ENCODE data around the gene EFNB1. TPM values are rescaled to one million over a fixed set of nuclear protein-coding genes. Genes with fewer than 3 reads are reported as not detected.

The EFNB1 gene
- total and polyA plus RNA-seq, 2 experiments from 2014 or later, result 1.3 to 2.7 TPM

DNA sequence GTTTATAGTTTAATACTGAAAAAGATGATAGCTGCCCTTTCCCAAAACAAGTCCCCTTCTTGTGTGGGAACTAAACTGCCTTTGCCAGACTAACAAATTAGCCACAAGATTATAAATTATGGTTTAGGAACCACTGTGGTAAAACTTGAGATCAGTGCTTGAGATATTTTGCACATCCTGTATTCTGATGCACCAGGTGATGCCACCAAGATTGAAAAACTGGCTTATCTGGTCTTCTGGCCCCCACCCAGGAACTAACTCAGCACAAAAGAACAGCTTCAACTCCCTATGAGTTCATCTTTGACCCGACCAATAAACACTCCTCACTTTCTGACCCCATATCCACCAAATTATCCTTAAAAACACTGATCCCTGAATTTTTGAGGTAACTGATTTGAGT lies 36.7 kb upstream of the EFNB1 start:
- H3K4me2 ChIP-seq, result no peak overlapping the region
- TF ChIP-seq EZH2 (IDR thresholded peaks at IDR 0.05; ENCODE audit: low read depth, unreplicated experiment), result no peak
- TF ChIP-seq, protein P1, sequence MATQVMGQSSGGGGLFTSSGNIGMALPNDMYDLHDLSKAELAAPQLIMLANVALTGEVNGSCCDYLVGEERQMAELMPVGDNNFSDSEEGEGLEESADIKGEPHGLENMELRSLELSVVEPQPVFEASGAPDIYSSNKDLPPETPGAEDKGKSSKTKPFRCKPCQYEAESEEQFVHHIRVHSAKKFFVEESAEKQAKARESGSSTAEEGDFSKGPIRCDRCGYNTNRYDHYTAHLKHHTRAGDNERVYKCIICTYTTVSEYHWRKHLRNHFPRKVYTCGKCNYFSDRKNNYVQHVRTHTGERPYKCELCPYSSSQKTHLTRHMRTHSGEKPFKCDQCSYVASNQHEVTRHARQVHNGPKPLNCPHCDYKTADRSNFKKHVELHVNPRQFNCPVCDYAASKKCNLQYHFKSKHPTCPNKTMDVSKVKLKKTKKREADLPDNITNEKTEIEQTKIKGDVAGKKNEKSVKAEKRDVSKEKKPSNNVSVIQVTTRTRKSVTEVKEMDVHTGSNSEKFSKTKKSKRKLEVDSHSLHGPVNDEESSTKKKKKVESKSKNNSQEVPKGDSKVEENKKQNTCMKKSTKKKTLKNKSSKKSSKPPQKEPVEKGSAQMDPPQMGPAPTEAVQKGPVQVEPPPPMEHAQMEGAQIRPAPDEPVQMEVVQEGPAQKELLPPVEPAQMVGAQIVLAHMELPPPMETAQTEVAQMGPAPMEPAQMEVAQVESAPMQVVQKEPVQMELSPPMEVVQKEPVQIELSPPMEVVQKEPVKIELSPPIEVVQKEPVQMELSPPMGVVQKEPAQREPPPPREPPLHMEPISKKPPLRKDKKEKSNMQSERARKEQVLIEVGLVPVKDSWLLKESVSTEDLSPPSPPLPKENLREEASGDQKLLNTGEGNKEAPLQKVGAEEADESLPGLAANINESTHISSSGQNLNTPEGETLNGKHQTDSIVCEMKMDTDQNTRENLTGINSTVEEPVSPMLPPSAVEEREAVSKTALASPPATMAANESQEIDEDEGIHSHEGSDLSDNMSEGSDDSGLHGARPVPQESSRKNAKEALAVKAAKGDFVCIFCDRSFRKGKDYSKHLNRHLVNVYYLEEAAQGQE (IDR thresholded peaks at IDR 0.05; ENCODE audit: unreplicated experiment), result no peak
- TF ChIP-seq CREB1 (CRISPR knock-in tag; IDR thresholded peaks at IDR 0.05; ENCODE audit: low read depth), result no peak
- no peaks in the 10 kb centered on the region for H3K27me3 Mint-ChIP-seq (ENCODE audit: insufficient read depth, low read depth, poor library complexity)
- H3K4me3 ChIP-seq, result no peak overlapping the region
- no peaks in the 10 kb centered on the region for H3F3A ChIP-seq (replicated peaks; ENCODE audit: low read depth)
- H3K4me1 Mint-ChIP-seq, result no peaks in the 10 kb centered on the region
- H3K36me3 ChIP-seq (ENCODE audit: insufficient read depth), result no peaks in the 10 kb centered on the region
- no peak for ATAC-seq
- H3K9me3 Mint-ChIP-seq, result peaks cover 2% of the 10 kb centered on the region; the same call in 2 of the 3 replicates
- no peaks in the 10 kb centered on the region for H3K4me1 ChIP-seq (ENCODE audit: insufficient read depth)
- H4K20me1 ChIP-seq (replicated peaks; ENCODE audit: insufficient read depth), result no peaks in the 10 kb centered on the region
- H3K27me3 ChIP-seq (ENCODE audit: insufficient read depth), result no peaks in the 10 kb centered on the region
- H3K79me2 ChIP-seq (replicated peaks; ENCODE audit: insufficient read depth), result no peaks in the 10 kb centered on the region
- no peak overlapping the region for H2AFZ ChIP-seq
- H3K27ac Mint-ChIP-seq, result no peak overlapping the region
- H3K9me2 ChIP-seq (ENCODE audit: insufficient read depth), result no peaks in the 10 kb centered on the region
- no peak overlapping the region for H3K4me3 Mint-ChIP-seq
- no peak overlapping the region for H3K27ac ChIP-seq (ENCODE audit: low read depth)
- H3K36me3 Mint-ChIP-seq (ENCODE audit: low read depth), result no peaks in the 10 kb centered on the region
- no peak for DNase-seq (ENCODE audit: low spot score)

DNA sequence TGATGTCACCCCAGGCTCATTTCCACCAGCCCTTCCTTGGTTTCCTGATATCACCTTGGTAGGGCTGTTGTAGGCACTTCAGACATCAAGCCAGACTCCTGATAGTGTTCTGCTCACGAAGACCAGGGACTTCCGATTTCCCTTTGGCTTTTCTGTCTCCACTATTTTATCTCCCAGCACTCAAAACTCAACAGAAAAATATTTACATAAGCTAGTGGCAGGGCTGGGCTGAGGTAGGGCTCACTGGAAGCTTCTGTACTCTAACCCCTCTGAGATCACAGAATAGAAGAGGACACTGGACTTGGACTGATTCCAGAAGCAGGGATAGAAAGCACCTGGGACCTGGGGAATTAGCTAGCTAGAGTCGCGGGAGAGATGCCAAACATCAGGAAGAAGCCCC lies 34.4 kb upstream of the EFNB1 start:
- Histone ChIP-seq H2AFZ (no peak overlapping the region), H3F3A (replicated peaks; ENCODE audit: low read depth) (no peaks in the 10 kb centered on the region), H3K36me3 (ENCODE audit: insufficient read depth) (no peaks in the 10 kb centered on the region), H3K4me1 (ENCODE audit: insufficient read depth) (no peaks in the 10 kb centered on the region), H3K9me2 (ENCODE audit: insufficient read depth) (no peaks in the 10 kb centered on the region), H3K27me3 (ENCODE audit: insufficient read depth) (no peaks in the 10 kb centered on the region), H3K4me2 (no peak overlapping the region), H4K20me1 (replicated peaks; ENCODE audit: insufficient read depth) (no peaks in the 10 kb centered on the region), H3K79me2 (replicated peaks; ENCODE audit: insufficient read depth) (no peaks in the 10 kb centered on the region), H3K4me3 (no peak overlapping the region), H3K27ac (ENCODE audit: low read depth) (no peak overlapping the region)
- Mint-ChIP-seq H3K27ac (no peak overlapping the region), H3K9me3 (peaks cover 22% of the 10 kb centered on the region), H3K4me1 (no peaks in the 10 kb centered on the region), H3K4me3 (no peak overlapping the region), H3K27me3 (ENCODE audit: insufficient read depth, low read depth, poor library complexity) (no peaks in the 10 kb centered on the region), H3K36me3 (ENCODE audit: low read depth) (peaks cover 11% of the 10 kb centered on the region; the same call in 2 of the 3 replicates)
- ATAC-seq (no peak), DNase-seq (ENCODE audit: low spot score) (no peak)
- TF ChIP-seq NANOG (IDR thresholded peaks at IDR 0.05; ENCODE audit: borderline replicate concordance) (no peak), STAT1 (IDR thresholded peaks at IDR 0.05; ENCODE audit: unreplicated experiment) (no peak), CREB1 (CRISPR knock-in tag; IDR thresholded peaks at IDR 0.05; ENCODE audit: low read depth) (no peak), ZNF331 (CRISPR knock-in tag; IDR thresholded peaks at IDR 0.05; ENCODE audit: low read depth) (no peak), EZH2 (IDR thresholded peaks at IDR 0.05; ENCODE audit: low read depth, unreplicated experiment) (no peak), EZH2phosphoT487 (IDR thresholded peaks at IDR 0.05; ENCODE audit: unreplicated experiment) (no peak), ZNF114 (CRISPR knock-in tag; IDR thresholded peaks at IDR 0.05) (no peak)
- TF ChIP-seq, protein P2, sequence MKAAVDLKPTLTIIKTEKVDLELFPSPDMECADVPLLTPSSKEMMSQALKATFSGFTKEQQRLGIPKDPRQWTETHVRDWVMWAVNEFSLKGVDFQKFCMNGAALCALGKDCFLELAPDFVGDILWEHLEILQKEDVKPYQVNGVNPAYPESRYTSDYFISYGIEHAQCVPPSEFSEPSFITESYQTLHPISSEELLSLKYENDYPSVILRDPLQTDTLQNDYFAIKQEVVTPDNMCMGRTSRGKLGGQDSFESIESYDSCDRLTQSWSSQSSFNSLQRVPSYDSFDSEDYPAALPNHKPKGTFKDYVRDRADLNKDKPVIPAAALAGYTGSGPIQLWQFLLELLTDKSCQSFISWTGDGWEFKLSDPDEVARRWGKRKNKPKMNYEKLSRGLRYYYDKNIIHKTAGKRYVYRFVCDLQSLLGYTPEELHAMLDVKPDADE (IDR thresholded peaks at IDR 0.05), result no peak
- TF ChIP-seq, protein P3, sequence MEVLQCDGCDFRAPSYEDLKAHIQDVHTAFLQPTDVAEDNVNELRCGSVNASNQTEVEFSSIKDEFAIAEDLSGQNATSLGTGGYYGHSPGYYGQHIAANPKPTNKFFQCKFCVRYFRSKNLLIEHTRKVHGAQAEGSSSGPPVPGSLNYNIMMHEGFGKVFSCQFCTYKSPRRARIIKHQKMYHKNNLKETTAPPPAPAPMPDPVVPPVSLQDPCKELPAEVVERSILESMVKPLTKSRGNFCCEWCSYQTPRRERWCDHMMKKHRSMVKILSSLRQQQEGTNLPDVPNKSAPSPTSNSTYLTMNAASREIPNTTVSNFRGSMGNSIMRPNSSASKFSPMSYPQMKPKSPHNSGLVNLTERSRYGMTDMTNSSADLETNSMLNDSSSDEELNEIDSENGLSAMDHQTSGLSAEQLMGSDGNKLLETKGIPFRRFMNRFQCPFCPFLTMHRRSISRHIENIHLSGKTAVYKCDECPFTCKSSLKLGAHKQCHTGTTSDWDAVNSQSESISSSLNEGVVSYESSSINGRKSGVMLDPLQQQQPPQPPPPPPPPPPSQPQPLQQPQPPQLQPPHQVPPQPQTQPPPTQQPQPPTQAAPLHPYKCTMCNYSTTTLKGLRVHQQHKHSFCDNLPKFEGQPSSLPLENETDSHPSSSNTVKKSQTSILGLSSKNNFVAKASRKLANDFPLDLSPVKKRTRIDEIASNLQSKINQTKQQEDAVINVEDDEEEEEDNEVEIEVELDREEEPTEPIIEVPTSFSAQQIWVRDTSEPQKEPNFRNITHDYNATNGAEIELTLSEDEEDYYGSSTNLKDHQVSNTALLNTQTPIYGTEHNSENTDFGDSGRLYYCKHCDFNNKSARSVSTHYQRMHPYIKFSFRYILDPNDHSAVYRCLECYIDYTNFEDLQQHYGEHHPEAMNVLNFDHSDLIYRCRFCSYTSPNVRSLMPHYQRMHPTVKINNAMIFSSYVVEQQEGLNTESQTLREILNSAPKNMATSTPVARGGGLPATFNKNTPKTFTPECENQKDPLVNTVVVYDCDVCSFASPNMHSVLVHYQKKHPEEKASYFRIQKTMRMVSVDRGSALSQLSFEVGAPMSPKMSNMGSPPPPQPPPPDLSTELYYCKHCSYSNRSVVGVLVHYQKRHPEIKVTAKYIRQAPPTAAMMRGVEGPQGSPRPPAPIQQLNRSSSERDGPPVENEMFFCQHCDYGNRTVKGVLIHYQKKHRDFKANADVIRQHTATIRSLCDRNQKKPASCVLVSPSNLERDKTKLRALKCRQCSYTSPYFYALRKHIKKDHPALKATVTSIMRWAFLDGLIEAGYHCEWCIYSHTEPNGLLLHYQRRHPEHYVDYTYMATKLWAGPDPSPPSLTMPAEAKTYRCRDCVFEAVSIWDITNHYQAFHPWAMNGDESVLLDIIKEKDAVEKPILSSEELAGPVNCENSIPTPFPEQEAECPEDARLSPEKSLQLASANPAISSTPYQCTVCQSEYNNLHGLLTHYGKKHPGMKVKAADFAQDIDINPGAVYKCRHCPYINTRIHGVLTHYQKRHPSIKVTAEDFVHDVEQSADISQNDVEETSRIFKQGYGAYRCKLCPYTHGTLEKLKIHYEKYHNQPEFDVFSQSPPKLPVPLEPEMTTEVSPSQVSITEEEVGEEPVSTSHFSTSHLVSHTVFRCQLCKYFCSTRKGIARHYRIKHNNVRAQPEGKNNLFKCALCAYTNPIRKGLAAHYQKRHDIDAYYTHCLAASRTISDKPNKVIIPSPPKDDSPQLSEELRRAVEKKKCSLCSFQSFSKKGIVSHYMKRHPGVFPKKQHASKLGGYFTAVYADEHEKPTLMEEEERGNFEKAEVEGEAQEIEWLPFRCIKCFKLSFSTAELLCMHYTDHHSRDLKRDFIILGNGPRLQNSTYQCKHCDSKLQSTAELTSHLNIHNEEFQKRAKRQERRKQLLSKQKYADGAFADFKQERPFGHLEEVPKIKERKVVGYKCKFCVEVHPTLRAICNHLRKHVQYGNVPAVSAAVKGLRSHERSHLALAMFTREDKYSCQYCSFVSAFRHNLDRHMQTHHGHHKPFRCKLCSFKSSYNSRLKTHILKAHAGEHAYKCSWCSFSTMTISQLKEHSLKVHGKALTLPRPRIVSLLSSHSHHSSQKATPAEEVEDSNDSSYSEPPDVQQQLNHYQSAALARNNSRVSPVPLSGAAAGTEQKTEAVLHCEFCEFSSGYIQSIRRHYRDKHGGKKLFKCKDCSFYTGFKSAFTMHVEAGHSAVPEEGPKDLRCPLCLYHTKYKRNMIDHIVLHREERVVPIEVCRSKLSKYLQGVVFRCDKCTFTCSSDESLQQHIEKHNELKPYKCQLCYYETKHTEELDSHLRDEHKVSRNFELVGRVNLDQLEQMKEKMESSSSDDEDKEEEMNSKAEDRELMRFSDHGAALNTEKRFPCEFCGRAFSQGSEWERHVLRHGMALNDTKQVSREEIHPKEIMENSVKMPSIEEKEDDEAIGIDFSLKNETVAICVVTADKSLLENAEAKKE (CRISPR knock-in tag; IDR thresholded peaks at IDR 0.05), result no peak

Data from GM23338 (cell line).